GM06990 (cell line): ENCODE results near the gene RPTOR.

Experiments
- DNase-seq: peaks from one replicate; pipeline ENCODE4 v3.0.0-alpha.2; 2011; ENCODE audit not compliant: insufficient read length; ENCODE audit errors: extremely low read depth
- H3K27me3 ChIP-seq: replicated peaks from 2 replicates; pipeline ENCODE4 v1.6.0; 2011; ENCODE audit warnings: low read length; ENCODE audit not compliant: control insufficient read depth, insufficient read depth
- H3K36me3 ChIP-seq: 2 replicates; pipeline ENCODE4 v1.5.1; 2011; ENCODE audit warnings: low read length; ENCODE audit not compliant: control insufficient read depth, insufficient read depth
- H3K4me3 ChIP-seq: replicated peaks from 2 replicates; pipeline ENCODE4 v1.5.1; 2011; ENCODE audit warnings: low read depth, mild to moderate bottlenecking, control low read depth, low read length
- TF ChIP-seq, protein P1 (sequence below): IDR thresholded peaks from 2 replicates; pipeline ENCODE4 v1.5.1; 2011; ENCODE audit warnings: low read length, control low read depth, mild to moderate bottlenecking, inconsistent platforms; ENCODE audit not compliant: insufficient read depth, poor library complexity, severe bottlenecking

RPTOR gene

DNA sequence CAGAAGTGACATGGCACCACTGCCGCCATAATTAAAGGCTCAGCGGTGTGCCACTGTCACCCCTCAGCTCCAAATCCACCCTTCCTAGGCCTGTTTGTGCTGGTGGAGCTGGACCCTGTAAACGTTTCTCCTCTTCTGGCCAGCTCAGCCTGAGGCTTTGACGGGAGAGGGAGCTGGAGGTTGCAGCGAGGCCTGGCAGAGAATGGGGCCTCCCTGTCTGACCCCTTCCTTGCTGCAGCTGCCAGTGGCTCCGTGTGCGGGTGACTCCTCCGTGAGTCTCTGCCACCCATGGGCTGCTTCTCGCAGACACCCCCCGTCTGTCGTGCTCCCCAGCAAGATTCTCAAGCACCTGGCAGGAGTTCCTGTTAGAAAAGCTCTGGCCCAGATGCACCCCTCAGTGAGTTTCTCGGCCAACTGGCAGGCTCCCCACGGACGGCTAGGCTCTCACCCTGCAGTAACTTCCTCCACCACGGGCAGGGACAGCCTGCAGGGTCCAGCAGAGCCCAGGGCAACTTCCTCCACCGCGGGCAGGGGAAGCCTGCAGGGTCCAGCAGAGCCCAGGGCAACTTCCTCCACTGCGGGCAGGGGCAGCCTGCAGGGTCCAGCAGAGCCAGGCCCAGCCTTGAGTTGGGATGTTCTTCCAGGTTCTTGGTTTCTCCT lies 442.3 kb downstream of the RPTOR start:
- no peak overlapping the region for H3K4me3 ChIP-seq
- no peaks in the 10 kb centered on the region; the same call in 1 of the 2 replicates for H3K27me3 ChIP-seq
- DNase-seq, result peak; percentile 6
- TF ChIP-seq, protein P1, sequence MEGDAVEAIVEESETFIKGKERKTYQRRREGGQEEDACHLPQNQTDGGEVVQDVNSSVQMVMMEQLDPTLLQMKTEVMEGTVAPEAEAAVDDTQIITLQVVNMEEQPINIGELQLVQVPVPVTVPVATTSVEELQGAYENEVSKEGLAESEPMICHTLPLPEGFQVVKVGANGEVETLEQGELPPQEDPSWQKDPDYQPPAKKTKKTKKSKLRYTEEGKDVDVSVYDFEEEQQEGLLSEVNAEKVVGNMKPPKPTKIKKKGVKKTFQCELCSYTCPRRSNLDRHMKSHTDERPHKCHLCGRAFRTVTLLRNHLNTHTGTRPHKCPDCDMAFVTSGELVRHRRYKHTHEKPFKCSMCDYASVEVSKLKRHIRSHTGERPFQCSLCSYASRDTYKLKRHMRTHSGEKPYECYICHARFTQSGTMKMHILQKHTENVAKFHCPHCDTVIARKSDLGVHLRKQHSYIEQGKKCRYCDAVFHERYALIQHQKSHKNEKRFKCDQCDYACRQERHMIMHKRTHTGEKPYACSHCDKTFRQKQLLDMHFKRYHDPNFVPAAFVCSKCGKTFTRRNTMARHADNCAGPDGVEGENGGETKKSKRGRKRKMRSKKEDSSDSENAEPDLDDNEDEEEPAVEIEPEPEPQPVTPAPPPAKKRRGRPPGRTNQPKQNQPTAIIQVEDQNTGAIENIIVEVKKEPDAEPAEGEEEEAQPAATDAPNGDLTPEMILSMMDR, result no peak
- no peaks in the 10 kb centered on the region for H3K36me3 ChIP-seq

GRCh38 chr17:80987941-80988461 lies 443.4 kb downstream of the RPTOR start:
- Histone ChIP-seq H3K4me3 (no peak overlapping the region), H3K27me3 (no peaks in the 10 kb centered on the region; the same call in 1 of the 2 replicates), H3K36me3 (no peaks in the 10 kb centered on the region)
- DNase-seq, result peak; percentile 5
- TF ChIP-seq, protein P1, result no peak

- DNase-seq, result no peak
- TF ChIP-seq, protein P1, result no peak
- Histone ChIP-seq H3K4me3 (no peak overlapping the region), H3K36me3 (no peaks in the 10 kb centered on the region), H3K27me3 (no peaks in the 10 kb centered on the region; the same call in 1 of the 2 replicates)
Observed at GRCh38 chr17:80989586-80989913, 444.9 kb downstream of the RPTOR start.

- H3K27me3 ChIP-seq, result no peaks in the 10 kb centered on the region; the same call in 1 of the 2 replicates
- peak overlapping the region; percentile 73 for H3K4me3 ChIP-seq
- TF ChIP-seq, protein P1, result no peak
- DNase-seq, result peak; percentile 13
- peaks cover 3% of the 10 kb centered on the region; the same call in 1 of the 2 replicates for H3K36me3 ChIP-seq
Observed at GRCh38 chr17:80990921-80991644, 446.4 kb downstream of the RPTOR start.

- TF ChIP-seq, protein P1, result no peak
- Histone ChIP-seq H3K36me3 (peaks cover 3% of the 10 kb centered on the region; the same call in 1 of the 2 replicates), H3K27me3 (no peaks in the 10 kb centered on the region; the same call in 1 of the 2 replicates), H3K4me3 (peak within 1 kb of the TSS; percentile 73)
- DNase-seq, result peak; percentile 88
Observed at GRCh38 chr17:80991645-80992076, 447.0 kb downstream of the RPTOR start, which contains the start of gene CHMP6. Gene CHMP6 (plus strand): TSS chr17:80991841. CDS start chr17:80991919, 78 bp downstream.
